ENCODE measurements around the gene LCA5. TPM values are rescaled to one million over a fixed set of nuclear protein-coding genes. Genes with fewer than 3 reads are reported as not detected.
"Not testable (repeated sequence)": the region's sequence is repeated elsewhere in the genome, so short reads cannot be mapped to it uniquely, and the experiment has no call there.

The LCA5 gene
- polyA plus RNA-seq: 0.30 TPM

- H3K27me3 Mint-ChIP-seq: peaks cover 3% of the 10 kb centered on the region
- H3K27ac Mint-ChIP-seq: no peak within 1 kb of the TSS
- peaks cover 0 to 2% (median 0%) of the 10 kb centered on the region in 3 donors for H3K9me3 Mint-ChIP-seq
- H3K36me3 Mint-ChIP-seq: no peaks in the 10 kb centered on the region
- H3K4me3 Mint-ChIP-seq: no peak within 1 kb of the TSS
- peaks cover 0 to 8% (median 3%) of the 10 kb centered on the region in 3 donors for H3K4me1 Mint-ChIP-seq
Measured at GRCh38 chr6:79536954-79537747, at the start of gene LCA5. TSS of gene LCA5 (minus strand) at chr6:79537430. CDS start at chr6:79518894, 18,536 bp downstream.

GRCh38 chr6:79586548-79586947 is 49.3 kb upstream of the LCA5 start:
- no peaks in the 10 kb centered on the region for H3K4me1 Mint-ChIP-seq
- H3K4me3 Mint-ChIP-seq: no peak overlapping the region
- H3K27me3 Mint-ChIP-seq: no peaks in the 10 kb centered on the region
- peaks cover 0 to 10% (median 6%) of the 10 kb centered on the region in 3 donors for H3K9me3 Mint-ChIP-seq
- peaks cover 2% of the 10 kb centered on the region for H3K36me3 Mint-ChIP-seq
- H3K27ac Mint-ChIP-seq: no peak overlapping the region

DNA sequence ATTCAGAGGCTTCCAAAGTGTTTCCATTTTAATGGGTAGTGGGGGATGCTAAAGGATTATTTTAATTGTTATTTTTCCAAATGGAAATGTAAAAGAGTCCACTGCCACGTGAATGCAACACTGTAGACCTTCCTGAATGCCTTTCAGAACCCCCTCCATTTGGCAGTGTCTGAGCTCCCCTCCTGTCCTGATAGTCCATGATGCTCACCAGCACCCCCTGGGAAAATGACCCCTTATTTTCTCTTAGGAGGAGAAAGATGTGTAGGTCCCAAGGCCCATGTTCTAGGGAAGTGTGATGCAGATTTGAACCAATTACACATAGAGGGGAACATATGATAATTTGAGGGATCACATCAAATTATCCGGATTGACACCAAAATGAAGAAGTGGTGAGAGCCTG is 47.1 kb upstream of the LCA5 start:
- H3K9me3 Mint-ChIP-seq: peaks cover 8 to 23% (median 8%) of the 10 kb centered on the region in 3 donors
- H3K27me3 Mint-ChIP-seq: no peaks in the 10 kb centered on the region
- no peak overlapping the region for H3K27ac Mint-ChIP-seq
- H3K36me3 Mint-ChIP-seq: peaks cover 2% of the 10 kb centered on the region
- H3K4me1 Mint-ChIP-seq: no peaks in the 10 kb centered on the region
- H3K4me3 Mint-ChIP-seq: no peak overlapping the region

- not testable (repeated sequence) for H3K4me1 Mint-ChIP-seq, H3K27me3 Mint-ChIP-seq, H3K4me3 Mint-ChIP-seq, H3K27ac Mint-ChIP-seq, H3K36me3 Mint-ChIP-seq
- H3K9me3 Mint-ChIP-seq: peaks cover 3 to 25% (median 11%) of the 10 kb centered on the region in 3 donors
Measured at GRCh38 chr6:79577926-79578325, 40.7 kb upstream of the LCA5 start.

- peaks cover 6% of the 10 kb centered on the region for H3K27me3 Mint-ChIP-seq
- no peak overlapping the region for H3K4me3 Mint-ChIP-seq
- no peaks in the 10 kb centered on the region for H3K36me3 Mint-ChIP-seq
- peaks cover 0 to 3% (median 0%) of the 10 kb centered on the region in 3 donors for H3K4me1 Mint-ChIP-seq
- peaks cover 0 to 7% (median 6%) of the 10 kb centered on the region in 3 donors for H3K9me3 Mint-ChIP-seq
- no peak overlapping the region for H3K27ac Mint-ChIP-seq
Measured at GRCh38 chr6:79574630-79575225, 37.5 kb upstream of the LCA5 start.

DNA sequence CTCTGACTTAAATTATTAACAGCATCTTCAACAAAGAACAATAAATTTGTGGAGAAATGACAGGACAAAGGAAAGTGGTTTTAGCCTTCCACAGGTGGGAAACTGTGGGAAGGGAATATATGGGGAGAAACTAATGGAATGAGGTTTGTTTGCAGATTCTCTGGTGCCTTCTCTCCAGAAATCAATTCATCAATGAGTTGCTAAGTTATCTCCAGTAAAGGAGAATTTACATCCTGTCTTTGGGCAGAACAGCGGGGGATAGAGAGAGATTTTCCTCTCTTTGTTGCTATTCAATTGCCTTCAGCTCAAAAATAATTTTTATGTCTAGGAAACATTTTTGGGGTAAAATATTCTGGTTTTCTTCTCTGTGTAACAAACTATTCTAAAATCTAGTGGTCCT is 36.9 kb upstream of the LCA5 start:
- H3K27me3 Mint-ChIP-seq: peaks cover 6% of the 10 kb centered on the region
- no peaks in the 10 kb centered on the region for H3K36me3 Mint-ChIP-seq
- no peak overlapping the region for H3K27ac Mint-ChIP-seq
- H3K4me1 Mint-ChIP-seq: peaks cover 0 to 3% (median 0%) of the 10 kb centered on the region in 3 donors
- no peak overlapping the region for H3K4me3 Mint-ChIP-seq
- H3K9me3 Mint-ChIP-seq: peaks cover 0 to 5% (median 3%) of the 10 kb centered on the region in 3 donors

DNA sequence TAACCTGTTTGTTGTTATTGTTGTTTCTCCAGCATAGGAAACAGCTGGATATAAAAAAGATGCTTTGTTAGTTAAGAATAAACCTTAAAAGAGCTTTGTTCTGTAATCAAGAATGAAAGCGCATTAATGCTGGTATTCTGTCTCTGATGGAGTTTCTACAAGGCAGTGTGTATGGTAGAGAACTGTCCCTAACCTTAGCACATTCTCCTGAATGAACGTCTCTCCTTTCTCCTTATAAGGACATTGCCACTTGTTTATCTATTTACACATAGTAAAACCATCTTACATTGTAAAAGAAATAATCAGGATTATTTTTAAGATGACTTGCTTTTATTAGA is 33.8 kb upstream of the LCA5 start:
- Mint-ChIP-seq H3K36me3 (no peaks in the 10 kb centered on the region), H3K27ac (no peak overlapping the region), H3K4me3 (no peak overlapping the region), H3K9me3 (no peaks in the 10 kb centered on the region), H3K27me3 (peaks cover 8% of the 10 kb centered on the region), H3K4me1 (peaks cover 0 to 3% (median 0%) of the 10 kb centered on the region in 3 donors)

DNA sequence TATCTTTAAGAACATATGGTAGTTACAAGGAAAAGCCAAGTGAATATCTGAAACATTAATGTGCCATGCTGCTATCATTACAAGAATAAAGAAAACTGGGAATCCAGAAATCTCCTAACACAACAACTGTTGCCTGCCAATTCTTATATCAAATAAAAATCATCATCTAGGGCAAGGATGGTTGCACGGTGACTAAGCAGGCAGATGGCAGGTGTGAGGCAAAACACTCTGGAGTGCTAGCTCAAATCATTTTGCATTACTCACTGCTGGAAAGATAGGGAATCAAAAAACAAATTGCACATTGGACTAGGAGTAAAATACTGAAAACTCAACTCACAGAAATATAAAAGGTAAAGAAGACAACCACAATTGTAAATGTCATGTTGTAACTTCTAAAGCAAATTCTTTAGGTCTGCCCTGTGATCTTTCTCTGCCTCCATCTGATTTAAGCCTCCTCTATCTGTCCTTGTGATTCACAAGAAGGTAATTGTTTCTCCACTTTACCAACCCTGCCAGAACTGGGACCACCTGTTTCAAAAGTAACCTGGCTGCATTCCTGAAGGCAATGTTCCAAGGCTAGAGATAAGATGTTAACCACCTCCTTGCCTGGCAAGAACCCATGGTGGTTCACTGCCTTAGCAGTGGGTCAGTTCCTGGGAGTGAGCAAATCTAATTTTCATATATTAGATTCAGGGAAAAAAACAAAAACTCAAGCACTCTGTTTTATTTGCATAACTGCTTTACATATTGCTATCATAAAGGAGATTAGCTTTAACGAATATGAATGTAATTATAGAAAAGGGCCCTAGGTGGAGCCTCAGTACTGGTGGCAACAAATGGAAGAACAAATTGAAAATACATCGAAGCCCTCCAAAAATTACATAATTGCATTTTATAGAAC is 33.1 kb upstream of the LCA5 start:
- Mint-ChIP-seq H3K27ac (no peak overlapping the region), H3K36me3 (no peaks in the 10 kb centered on the region), H3K4me3 (no peak overlapping the region), H3K9me3 (no peaks in the 10 kb centered on the region), H3K27me3 (peaks cover 8% of the 10 kb centered on the region), H3K4me1 (peaks cover 0 to 3% (median 0%) of the 10 kb centered on the region in 3 donors)

GRCh38 chr6:79568996-79569395 is 31.8 kb upstream of the LCA5 start:
- Mint-ChIP-seq H3K27ac (no peak overlapping the region), H3K4me3 (no peak overlapping the region), H3K9me3 (peaks cover 0 to 1% (median 0%) of the 10 kb centered on the region in 3 donors), H3K4me1 (peaks cover 0 to 3% (median 0%) of the 10 kb centered on the region in 3 donors), H3K36me3 (no peaks in the 10 kb centered on the region), H3K27me3 (peaks cover 9% of the 10 kb centered on the region)

DNA sequence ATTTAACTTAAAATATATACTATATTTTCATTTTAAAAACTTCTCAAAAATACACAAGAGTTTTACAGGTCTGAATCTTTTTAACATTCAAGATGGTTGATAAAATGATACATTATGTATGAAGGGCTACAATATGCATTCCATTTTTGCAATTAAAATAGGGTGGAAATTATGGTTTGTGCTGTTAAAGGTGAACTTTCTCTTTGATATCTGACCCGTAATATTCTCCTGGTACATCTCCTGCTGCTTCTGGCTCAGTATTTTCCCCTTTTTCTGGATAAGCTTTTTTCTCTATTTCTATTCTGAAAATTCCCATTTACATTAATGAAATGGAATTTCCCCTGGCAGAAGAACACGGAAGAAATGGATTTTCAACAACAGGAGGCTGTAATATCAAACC is 27.4 kb upstream of the LCA5 start:
- Mint-ChIP-seq H3K4me1 (no peaks in the 10 kb centered on the region), H3K36me3 (no peaks in the 10 kb centered on the region), H3K27me3 (peaks cover 4% of the 10 kb centered on the region), H3K9me3 (peaks cover 0 to 2% (median 0%) of the 10 kb centered on the region in 3 donors), H3K27ac (no peak overlapping the region), H3K4me3 (no peak overlapping the region)

- H3K4me3 Mint-ChIP-seq: no peak overlapping the region
- H3K4me1 Mint-ChIP-seq: no peaks in the 10 kb centered on the region
- H3K27me3 Mint-ChIP-seq: peaks cover 1% of the 10 kb centered on the region
- H3K36me3 Mint-ChIP-seq: no peaks in the 10 kb centered on the region
- peaks cover 0 to 2% (median 0%) of the 10 kb centered on the region in 3 donors for H3K9me3 Mint-ChIP-seq
- H3K27ac Mint-ChIP-seq: no peak overlapping the region
Measured at GRCh38 chr6:79559706-79560105, 22.5 kb upstream of the LCA5 start.

- H3K9me3 Mint-ChIP-seq: no peaks in the 10 kb centered on the region
- no peaks in the 10 kb centered on the region for H3K36me3 Mint-ChIP-seq
- no peaks in the 10 kb centered on the region for H3K4me1 Mint-ChIP-seq
- H3K4me3 Mint-ChIP-seq: no peak overlapping the region
- H3K27me3 Mint-ChIP-seq: no peaks in the 10 kb centered on the region
- H3K27ac Mint-ChIP-seq: no peak overlapping the region
Measured at GRCh38 chr6:79557673-79558467, 20.6 kb upstream of the LCA5 start.

- H3K4me3 Mint-ChIP-seq: no peak overlapping the region
- no peak overlapping the region for H3K27ac Mint-ChIP-seq
- no peaks in the 10 kb centered on the region for H3K9me3 Mint-ChIP-seq
- H3K4me1 Mint-ChIP-seq: no peaks in the 10 kb centered on the region
- H3K27me3 Mint-ChIP-seq: no peaks in the 10 kb centered on the region
- peaks cover 2% of the 10 kb centered on the region for H3K36me3 Mint-ChIP-seq
Measured at GRCh38 chr6:79554305-79554704, 17.1 kb upstream of the LCA5 start.

DNA sequence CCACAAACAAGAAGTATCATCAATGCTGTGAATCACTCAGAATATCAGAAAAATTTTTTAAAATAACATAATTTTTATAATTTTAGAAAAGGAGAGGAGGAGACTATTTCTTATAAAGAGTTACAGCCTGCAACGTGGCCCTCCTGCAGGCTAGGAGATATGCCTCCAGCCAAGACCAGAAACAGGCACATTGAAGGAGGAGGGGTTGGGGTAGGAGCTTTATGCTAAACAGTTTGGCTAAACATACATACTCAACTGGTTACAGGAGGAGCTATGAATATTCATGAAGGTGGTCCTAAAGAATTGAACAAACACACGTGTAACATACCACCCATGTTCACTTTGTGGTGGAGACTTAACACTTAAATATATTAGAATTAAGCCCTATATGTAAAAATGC is 14.2 kb upstream of the LCA5 start:
- no peaks in the 10 kb centered on the region for H3K27me3 Mint-ChIP-seq
- H3K36me3 Mint-ChIP-seq: peaks cover 2% of the 10 kb centered on the region
- H3K9me3 Mint-ChIP-seq: no peaks in the 10 kb centered on the region
- no peak overlapping the region for H3K27ac Mint-ChIP-seq
- no peaks in the 10 kb centered on the region for H3K4me1 Mint-ChIP-seq
- H3K4me3 Mint-ChIP-seq: no peak overlapping the region
